Measurements from ENCODE around the gene MTCH1.
"Not testable (repeated sequence)": the region's sequence is repeated elsewhere in the genome, so short reads cannot be mapped to it uniquely, and the experiment has no call there.

DNA sequence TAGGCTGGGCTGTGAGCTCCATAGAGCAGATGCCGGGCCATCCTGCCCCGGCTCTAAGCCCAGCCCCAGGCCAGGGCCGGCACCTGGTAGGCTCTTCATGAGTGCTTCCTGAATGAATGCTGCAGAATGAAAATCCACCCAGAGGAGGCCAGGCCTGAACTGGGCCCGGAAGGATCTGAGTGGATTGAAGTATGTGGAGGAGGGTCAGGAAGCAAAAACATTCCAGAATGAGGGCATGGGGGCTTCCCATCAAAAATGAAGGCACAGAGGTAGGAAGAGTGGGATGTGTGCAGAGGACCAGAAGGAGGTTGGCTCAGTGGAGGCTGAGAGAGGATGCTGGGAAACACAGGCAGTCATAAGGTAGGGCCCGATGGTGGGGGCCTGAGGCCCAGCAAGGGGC lies 47.0 kb downstream of the MTCH1 start:
- TF ChIP-seq POLR2A (IDR thresholded peaks at IDR 0.05; ENCODE audit: low read length); GATA1 (IDR thresholded peaks at IDR 0.05; ENCODE audit: low read depth, low read length): not testable (repeated sequence)
